Activated CD4-positive, alpha-beta memory T cell treated with anti-CD3 and anti-CD28 coated beads for 36 hours (primary cell): ENCODE measurements around the gene IP6K3. TPM values are rescaled to one million over a fixed set of nuclear protein-coding genes. Genes with fewer than 3 reads are reported as not detected.

Source experiments
- CTCF ChIA-PET: fragments of 350-600 bp; sonication (Branson Sonifier 250); formaldehyde crosslinking; loops from one replicate; lab custom pipeline; 2021; ENCODE audit warnings: antibody characterized with exemption, inconsistent platforms; lab: Charles Lee
- POLR2A ChIA-PET: fragments of 350-600 bp; sonication (Branson Sonifier 250); formaldehyde crosslinking; loops from one replicate; lab custom pipeline; 2021; ENCODE audit warnings: antibody characterized with exemption; lab: Charles Lee
- DNase-seq: peaks from one replicate; pipeline ENCODE4 v3.0.0-alpha.2; 2020
- H3K27ac Mint-ChIP-seq: one replicate; pipeline ENCODE4 v1.8.0; 2021; ENCODE audit warnings: mixed read lengths
- H3K27me3 Mint-ChIP-seq: one replicate; pipeline ENCODE4 v1.8.0; 2021; ENCODE audit warnings: mixed read lengths
- H3K36me3 Mint-ChIP-seq: one replicate; pipeline ENCODE4 v1.8.0; 2021; ENCODE audit warnings: mixed read lengths
- H3K4me1 Mint-ChIP-seq: one replicate; pipeline ENCODE4 v1.8.0; 2021; ENCODE audit warnings: low read depth, mixed read lengths
- H3K4me3 Mint-ChIP-seq: one replicate; pipeline ENCODE4 v1.8.0; 2021; ENCODE audit warnings: mild to moderate bottlenecking, mixed read lengths
- H3K9me3 Mint-ChIP-seq: one replicate; pipeline ENCODE4 v1.8.0; 2021; ENCODE audit warnings: mixed read lengths
- intact Hi-C: fragments of 100-400 bp; cut with micrococcal nuclease; formaldehyde crosslinking; loops from one replicate; pipeline ENCODE4 v1.15.1; 2023
- total RNA-seq, 2 experiments: library from RNA; stranded (reverse); gene quantifications; one replicate each; pipeline ENCODE4 v1.2.3, GENCODE V29; 2021

The IP6K3 gene
- total RNA-seq, 2 experiments from 2014 or later = not detected

DNA sequence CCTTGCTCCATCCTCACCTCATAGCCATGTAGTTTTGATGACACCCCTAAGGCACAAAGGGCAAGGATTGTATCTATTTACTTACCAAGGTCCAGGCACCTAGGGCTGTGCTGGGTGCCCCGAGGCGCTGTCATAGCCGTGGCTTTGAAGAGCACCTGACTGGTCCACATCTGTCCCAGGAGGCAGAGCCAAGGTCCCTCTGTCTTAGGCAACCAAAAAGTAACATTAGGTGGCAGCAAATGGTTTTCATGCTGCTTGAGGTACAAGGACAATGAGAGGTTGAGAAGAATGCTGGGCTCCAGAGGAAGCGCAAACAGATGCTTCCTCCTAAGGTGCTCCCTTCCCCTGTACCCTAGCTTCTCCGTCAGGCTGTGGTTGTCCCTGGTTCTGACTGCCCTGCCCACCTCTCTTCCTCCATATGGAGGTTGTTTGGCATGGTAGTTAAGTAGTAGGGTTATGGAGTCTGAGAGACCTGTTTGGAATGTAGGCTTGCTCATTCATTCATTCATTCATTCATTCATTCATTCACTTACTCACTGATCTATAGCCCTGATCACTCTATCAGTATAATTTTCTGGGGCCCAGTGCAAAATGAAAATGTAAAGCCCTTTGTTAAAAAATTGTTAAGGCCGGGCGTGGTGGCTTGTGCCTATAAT lies 32.2 kb downstream of the IP6K3 start:
- Mint-ChIP-seq H3K4me1 (peaks cover 16% of the 10 kb centered on the region), H3K27me3 (no peaks in the 10 kb centered on the region), H3K4me3 (no peak overlapping the region), H3K27ac (no peak overlapping the region), H3K9me3 (no peaks in the 10 kb centered on the region), H3K36me3 (peaks cover 11% of the 10 kb centered on the region)
- ChIA-PET CTCF (interaction anchor here (0.7 to 1.3 kb wide), 4 partner anchors 14 to 372 kb away, joined by 3 to 5 read pairs (median 4); no protein-coding TSS in a partner anchor), POLR2A (no interaction called here)
- no peak for DNase-seq
- intact Hi-C loops = no loop called here

DNA sequence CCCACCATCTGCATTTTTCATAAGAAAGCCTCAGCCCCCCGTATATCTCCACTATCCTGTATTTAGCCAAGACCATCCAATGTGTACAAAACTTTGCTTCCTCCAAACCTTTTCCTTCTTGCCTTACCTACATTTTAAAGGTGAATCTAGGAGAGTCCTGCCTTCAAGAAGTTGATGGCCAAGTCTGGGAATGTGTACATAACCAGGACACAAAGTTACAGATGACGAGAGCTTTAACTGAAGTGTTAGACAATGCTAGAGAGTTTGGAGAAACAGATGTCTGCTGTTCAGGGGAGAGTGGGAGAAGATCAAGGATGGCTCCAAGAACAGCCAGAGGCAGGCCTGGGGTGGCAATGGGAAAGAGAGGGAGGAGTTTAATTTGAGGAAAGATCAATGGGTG lies 32.9 kb downstream of the IP6K3 start:
- ChIA-PET CTCF (interaction anchor here (0.7 to 1.3 kb wide), 7 partner anchors 13 to 450 kb away, joined by 3 to 8 read pairs (median 3); no protein-coding TSS in a partner anchor), POLR2A (no interaction called here)
- Mint-ChIP-seq H3K36me3 (peaks cover 15% of the 10 kb centered on the region), H3K4me3 (no peak overlapping the region), H3K9me3 (no peaks in the 10 kb centered on the region), H3K27me3 (no peaks in the 10 kb centered on the region), H3K27ac (no peak overlapping the region), H3K4me1 (peaks cover 21% of the 10 kb centered on the region)
- intact Hi-C loops = no loop called here
- no peak for DNase-seq

DNA sequence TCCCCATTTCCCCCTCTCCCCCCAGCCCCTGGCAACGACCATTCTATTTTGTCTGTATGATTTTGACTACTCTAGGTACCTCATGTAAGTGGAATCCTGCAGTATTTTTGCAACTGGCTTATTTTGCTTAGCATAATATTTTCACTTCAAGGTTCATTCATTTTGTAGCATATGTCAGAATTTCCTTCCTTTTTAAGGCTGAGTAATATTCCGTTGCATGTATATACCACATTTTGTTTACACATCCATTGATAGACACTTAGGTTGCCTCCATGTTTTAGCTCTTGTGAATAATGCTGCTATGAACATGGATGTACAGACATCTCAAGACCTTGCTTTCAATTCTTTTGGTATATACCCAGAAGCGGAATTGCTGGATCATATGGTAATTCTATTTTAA lies 33.8 kb downstream of the IP6K3 start:
- Mint-ChIP-seq H3K4me3 (no peak overlapping the region), H3K27me3 (no peaks in the 10 kb centered on the region), H3K36me3 (peaks cover 22% of the 10 kb centered on the region), H3K27ac (no peak overlapping the region), H3K9me3 (no peaks in the 10 kb centered on the region), H3K4me1 (peaks cover 25% of the 10 kb centered on the region)
- POLR2A ChIA-PET = no interaction called here
- intact Hi-C loops = no loop called here
- CTCF ChIA-PET = interaction anchor here (0.8 to 1.3 kb wide), 5 partner anchors 12 to 451 kb away, joined by 3 to 8 read pairs (median 3); no protein-coding TSS in a partner anchor
- DNase-seq = no peak

DNA sequence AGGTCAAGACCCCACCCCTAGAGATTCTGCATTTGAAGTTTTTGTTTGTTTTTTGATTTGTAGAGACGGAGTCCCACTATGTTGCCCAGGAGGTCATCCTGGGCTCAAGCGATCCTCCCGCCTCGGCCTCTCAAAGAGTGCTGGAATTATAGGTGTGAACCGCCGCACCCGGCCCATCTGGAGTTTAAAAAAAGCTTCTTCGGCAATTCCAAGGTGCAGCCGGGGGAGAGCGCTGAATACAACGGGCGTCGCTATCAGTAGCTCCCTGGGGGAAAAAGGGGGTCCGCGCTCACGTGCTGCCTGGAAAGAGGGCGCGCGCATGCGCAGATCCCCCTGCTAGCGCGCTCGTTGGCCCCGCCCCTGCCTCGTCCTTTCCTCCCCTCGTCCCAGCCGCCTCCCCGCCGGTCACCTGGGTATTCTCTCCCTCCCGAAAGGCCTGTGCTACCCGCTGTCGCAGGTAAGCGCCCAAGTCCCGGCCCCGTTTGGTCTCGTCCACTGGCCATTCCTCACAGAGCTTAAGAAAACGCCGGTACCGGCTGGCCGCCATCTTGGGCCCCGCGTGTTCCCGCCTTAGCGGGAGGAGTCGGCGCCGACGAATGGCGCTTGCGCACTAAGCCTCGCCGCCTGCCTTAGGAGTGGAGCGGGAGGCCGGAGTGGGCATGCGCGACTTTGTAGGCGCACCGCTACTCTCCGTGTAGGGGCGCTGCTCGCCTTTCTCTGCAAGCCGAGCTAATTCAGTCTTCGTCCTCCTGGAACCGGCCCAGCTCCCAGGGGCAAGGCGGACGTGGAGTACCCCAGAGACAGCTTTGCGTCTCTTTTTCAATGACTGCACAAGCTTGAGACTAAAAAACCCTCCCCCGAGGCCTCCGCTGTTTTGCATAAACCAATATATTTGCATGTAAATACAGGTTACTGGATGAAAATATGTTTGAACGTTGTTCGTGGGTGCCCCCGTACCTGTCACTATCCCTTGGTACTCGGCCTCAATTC lies 35.3 kb downstream of the IP6K3 start, which contains the start of gene UQCC2:
Gene UQCC2 (minus strand): TSS at position 561 of the 990 bp plus-strand sequence. CDS start 14 bp downstream, at position 547.
- H3K4me1 Mint-ChIP-seq = peaks cover 26% of the 10 kb centered on the region
- H3K27ac Mint-ChIP-seq = peak within 1 kb of the TSS; percentile 94
- no peaks in the 10 kb centered on the region for H3K27me3 Mint-ChIP-seq
- H3K36me3 Mint-ChIP-seq = peaks cover 30% of the 10 kb centered on the region
- peak within 1 kb of the TSS; percentile 96 for H3K4me3 Mint-ChIP-seq
- ChIA-PET CTCF (interaction anchor here (0.5 to 2.5 kb wide), 38 partner anchors 9 to 1301 kb away, joined by 3 to 37 read pairs (median 4); partner anchors contain the start of genes BAK1, IP6K3 and ZBTB9), POLR2A (interaction anchor here (0.6 to 1.9 kb wide), 13 partner anchors 9 to 257 kb away, joined by 3 to 16 read pairs (median 5); partner anchors contain the start of genes ITPR3 and ZBTB9)
- no peaks in the 10 kb centered on the region for H3K9me3 Mint-ChIP-seq
- peak; percentile 98 for DNase-seq
- intact Hi-C loops = loop anchor here (2.0 kb wide), 1 partner anchor 77 kb away; the partner anchor contains the start of gene LEMD2

DNA sequence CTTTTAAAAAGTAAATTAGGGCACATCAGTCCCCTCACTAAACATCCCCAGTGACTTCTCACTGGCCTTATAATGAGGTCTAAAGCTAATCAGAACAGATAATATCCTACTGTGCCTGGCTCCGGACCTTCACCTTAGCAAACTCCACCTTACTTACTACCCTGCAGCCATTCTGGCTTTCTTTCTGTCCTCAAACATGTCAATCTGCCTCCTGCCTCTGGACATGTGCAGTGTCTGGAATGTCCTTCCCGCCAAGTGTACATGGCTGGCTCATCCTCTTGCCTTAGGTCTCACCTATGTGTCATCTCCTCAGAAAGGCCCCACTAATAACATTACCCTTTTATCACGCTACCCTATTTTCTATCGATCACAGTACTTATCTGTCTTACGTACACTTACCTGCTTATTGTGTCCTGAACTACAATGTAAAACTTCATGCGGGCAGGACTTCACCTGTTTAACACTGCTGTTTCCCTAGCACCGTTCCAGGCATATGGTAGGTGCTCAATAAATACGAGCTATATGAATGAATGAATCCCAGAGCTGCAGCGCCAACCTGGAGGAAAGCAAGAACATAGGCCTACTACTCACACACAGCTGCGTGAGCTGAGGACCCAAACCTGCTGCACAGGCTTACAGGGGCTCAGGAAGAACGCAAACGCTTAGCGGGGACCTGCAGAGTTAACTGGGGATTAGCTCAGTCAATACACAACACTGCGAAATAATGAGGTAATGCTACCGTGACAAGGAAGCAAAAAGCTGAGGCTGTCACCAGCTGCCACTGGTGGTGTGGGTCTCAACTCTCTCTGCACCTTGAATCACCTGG lies 36.2 kb downstream of the IP6K3 start:
- no peak for DNase-seq
- no peaks in the 10 kb centered on the region for H3K9me3 Mint-ChIP-seq
- ChIA-PET POLR2A (interaction anchor here (0.6 to 1.9 kb wide), 12 partner anchors 8 to 179 kb away, joined by 3 to 16 read pairs (median 5); partner anchors contain the start of gene ITPR3), CTCF (interaction anchor here (0.6 to 2.5 kb wide), 25 partner anchors 8 to 1302 kb away, joined by 3 to 37 read pairs (median 6); partner anchors contain the start of genes BAK1 and ZBTB9)
- H3K36me3 Mint-ChIP-seq = peaks cover 31% of the 10 kb centered on the region
- H3K27me3 Mint-ChIP-seq = no peaks in the 10 kb centered on the region
- intact Hi-C loops = loop anchor here (2.0 kb wide), 1 partner anchor 78 kb away; the partner anchor contains the start of gene LEMD2
- H3K27ac Mint-ChIP-seq = peak overlapping the region; percentile 94
- H3K4me1 Mint-ChIP-seq = peaks cover 26% of the 10 kb centered on the region
- H3K4me3 Mint-ChIP-seq = peak overlapping the region; percentile 96

DNA sequence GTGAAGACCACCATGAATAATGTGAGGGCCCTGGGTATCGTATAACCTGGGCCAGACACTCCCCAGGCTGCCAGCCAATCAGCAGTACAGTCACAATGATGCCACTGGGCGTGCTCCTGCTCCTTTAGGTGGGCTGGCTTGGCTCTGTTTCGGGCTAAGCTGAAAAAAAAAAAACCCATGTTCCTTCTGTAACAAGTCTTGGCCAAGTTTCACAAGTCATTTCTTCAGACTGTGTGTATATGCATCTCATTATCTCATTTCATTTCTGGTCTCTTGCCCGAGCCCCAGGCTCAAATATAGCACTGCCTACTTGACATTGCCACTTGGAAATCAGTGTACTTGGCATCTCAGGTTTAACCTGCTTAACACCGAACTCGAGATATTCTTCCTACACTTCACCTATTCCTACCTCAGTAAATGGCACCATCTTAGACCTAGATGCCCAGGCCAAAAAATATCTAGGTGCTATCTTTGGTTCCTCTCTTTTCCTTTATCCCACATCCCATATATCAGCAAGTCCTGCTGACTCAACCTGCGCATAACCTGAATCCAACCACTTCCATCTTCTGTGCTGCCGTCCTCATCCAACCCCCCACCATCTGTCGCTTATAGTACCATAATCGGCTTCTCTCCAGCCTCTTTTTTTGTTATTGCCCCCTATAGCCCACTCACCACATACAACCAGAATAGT lies 37.0 kb downstream of the IP6K3 start:
- Mint-ChIP-seq H3K4me1 (peaks cover 26% of the 10 kb centered on the region), H3K27me3 (no peaks in the 10 kb centered on the region), H3K9me3 (no peaks in the 10 kb centered on the region), H3K4me3 (peak overlapping the region; percentile 17), H3K36me3 (peaks cover 31% of the 10 kb centered on the region), H3K27ac (no peak overlapping the region)
- POLR2A ChIA-PET = interaction anchor here (0.8 kb wide), 1 partner anchor 11 kb away, joined by 3 read pairs; no protein-coding TSS in a partner anchor
- CTCF ChIA-PET = interaction anchor here (0.9 to 2.5 kb wide), 3 partner anchors 9 to 34 kb away, joined by 3 to 15 read pairs (median 10); no protein-coding TSS in a partner anchor
- no peak for DNase-seq
- intact Hi-C loops = loop anchor here (2.0 kb wide), 1 partner anchor 79 kb away; the partner anchor contains the start of gene LEMD2

DNA sequence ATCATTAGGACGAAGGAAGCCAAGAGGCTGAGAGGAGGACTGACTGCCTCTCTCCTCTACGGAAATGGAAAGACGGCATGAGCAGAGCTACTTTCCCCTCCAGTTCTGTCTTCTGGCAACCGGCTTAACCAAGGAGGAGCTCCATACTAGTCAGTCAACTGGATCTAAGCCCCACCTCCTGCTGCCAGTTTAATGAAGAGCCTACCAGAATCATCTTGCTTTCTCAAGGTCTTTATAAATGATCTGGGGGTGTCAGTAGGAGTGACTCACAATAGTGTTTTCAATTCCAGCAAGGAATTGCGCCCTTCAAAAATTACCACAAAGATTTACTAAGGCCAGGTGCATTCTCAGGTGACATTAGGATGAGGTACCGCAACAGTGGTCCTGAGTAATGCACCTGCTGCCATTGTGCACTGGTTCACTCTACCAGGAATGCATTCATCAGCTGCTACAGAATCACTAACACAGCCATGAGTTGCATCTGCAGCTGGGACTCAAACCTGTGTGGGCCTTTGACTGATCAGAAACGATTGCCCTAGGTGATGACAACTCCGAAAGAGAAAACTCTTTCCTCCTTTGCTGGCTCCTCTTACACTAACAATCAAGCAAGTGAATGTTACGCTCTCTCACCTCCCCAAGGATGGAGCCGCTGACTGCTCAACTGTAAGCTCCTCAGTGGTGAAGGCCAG lies 38.0 kb downstream of the IP6K3 start:
- ChIA-PET CTCF (interaction anchor here (0.9 to 1.5 kb wide), 3 partner anchors 8 to 35 kb away, joined by 3 to 10 read pairs (median 3); no protein-coding TSS in a partner anchor), POLR2A (interaction anchor here (0.8 kb wide), 1 partner anchor 12 kb away, joined by 3 read pairs; no protein-coding TSS in a partner anchor)
- peaks cover 26% of the 10 kb centered on the region for H3K4me1 Mint-ChIP-seq
- no peaks in the 10 kb centered on the region for H3K27me3 Mint-ChIP-seq
- DNase-seq = no peak
- H3K4me3 Mint-ChIP-seq = no peak overlapping the region
- no peaks in the 10 kb centered on the region for H3K9me3 Mint-ChIP-seq
- peaks cover 35% of the 10 kb centered on the region for H3K36me3 Mint-ChIP-seq
- H3K27ac Mint-ChIP-seq = no peak overlapping the region
- intact Hi-C loops = no loop called here

DNA sequence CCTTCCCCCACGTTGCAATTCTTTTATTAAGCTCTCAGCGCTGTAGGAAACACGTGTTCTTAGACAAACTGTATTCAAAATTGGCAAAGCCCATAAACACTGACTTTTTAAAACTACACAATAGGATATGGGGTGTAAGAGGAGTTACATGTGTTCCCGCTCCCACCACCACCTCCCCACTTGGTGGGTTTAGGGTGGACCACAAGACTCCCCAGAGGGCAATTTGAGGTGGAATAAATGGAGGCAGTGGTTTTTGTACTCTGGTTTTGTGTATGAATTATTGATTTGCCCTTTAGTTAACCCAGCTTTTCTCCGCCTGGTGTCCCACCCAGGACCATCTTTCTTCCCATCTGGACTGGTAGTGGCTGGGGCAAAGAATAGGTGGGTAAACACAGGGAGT lies 38.9 kb downstream of the IP6K3 start:
- CTCF ChIA-PET = interaction anchor here (1.3 kb wide), 1 partner anchor 122 kb away, joined by 3 read pairs; no protein-coding TSS in a partner anchor
- peaks cover 35% of the 10 kb centered on the region for H3K36me3 Mint-ChIP-seq

DNA sequence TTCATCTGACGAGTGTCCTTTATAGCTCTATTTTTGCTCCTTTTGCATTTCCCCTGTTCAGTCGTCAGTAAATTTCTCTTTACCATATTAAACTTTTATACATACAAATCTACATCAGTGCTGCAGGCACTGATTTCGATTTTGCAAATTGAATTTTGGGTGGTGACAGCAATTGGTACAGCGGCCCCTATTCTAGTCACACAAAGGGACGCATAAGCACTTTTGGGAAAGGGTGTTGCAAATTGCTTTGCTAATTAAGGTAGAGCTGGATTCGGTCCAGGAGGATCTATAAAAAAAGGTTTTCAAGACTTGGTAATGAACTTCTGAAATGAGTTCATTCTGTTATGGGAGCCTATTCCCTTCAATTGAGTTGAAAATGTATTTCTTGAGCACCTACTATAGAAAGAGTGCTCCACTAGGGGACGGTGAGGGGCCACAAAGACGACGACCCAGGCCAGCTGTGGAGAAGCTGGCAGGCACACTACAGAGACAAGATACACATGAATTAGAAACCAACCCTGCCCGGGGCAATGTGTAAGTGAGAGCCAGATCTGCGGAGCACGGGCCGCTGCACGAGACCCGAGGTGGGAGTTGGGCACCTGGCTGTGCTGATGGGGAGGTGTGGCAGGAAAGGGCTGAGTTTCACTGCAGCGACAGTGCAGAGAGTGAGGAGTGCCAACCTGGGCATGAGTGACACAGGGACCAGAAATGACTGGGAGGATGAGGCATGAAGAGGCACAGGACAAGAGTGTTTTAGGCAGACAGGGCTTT lies 40.6 kb downstream of the IP6K3 start:
- Mint-ChIP-seq H3K9me3 (no peaks in the 10 kb centered on the region), H3K27me3 (no peaks in the 10 kb centered on the region), H3K4me1 (peaks cover 21% of the 10 kb centered on the region), H3K36me3 (peaks cover 37% of the 10 kb centered on the region), H3K4me3 (no peak overlapping the region), H3K27ac (no peak overlapping the region)
- ChIA-PET POLR2A (no interaction called here), CTCF (interaction anchor here (1.2 to 1.6 kb wide), 5 partner anchors 12 to 126 kb away, joined by 3 to 8 read pairs (median 5); partner anchors contain the start of gene BAK1)
- intact Hi-C loops = no loop called here
- no peak for DNase-seq

More for the DNA sequence above, 38.9 kb downstream of the IP6K3 start:
- no peaks in the 10 kb centered on the region for H3K27me3 Mint-ChIP-seq
- intact Hi-C loops = no loop called here
- H3K27ac Mint-ChIP-seq = no peak overlapping the region
- H3K4me1 Mint-ChIP-seq = peaks cover 26% of the 10 kb centered on the region
- POLR2A ChIA-PET = no interaction called here
- H3K4me3 Mint-ChIP-seq = no peak overlapping the region
- DNase-seq = no peak
- H3K9me3 Mint-ChIP-seq = no peaks in the 10 kb centered on the region
